ENCODE results near the gene EIF4G1.

- no peak for TF ChIP-seq CTCF (IDR thresholded peaks at IDR 0.05)
- peak in 1 of 4 donors; percentile 12 for TF ChIP-seq POLR2A (IDR thresholded peaks at IDR 0.05)
- peak; percentile 17 to 24 for TF ChIP-seq POLR2AphosphoS5 (IDR thresholded peaks at IDR 0.05)
- no peak for TF ChIP-seq EP300 (IDR thresholded peaks at IDR 0.05)
Measured at GRCh38 chr3:184336547-184337398, 22.4 kb downstream of the EIF4G1 start.
